ENCODE measurements around the gene DDX47.
"Not testable (repeated sequence)": the region's sequence is repeated elsewhere in the genome, so short reads cannot be mapped to it uniquely, and the experiment has no call there.

DDX47 gene

GRCh38 chr12:12820376-12820775 lies 7.2 kb downstream of the DDX47 start:
- DNase-seq: not testable (repeated sequence)

DNA sequence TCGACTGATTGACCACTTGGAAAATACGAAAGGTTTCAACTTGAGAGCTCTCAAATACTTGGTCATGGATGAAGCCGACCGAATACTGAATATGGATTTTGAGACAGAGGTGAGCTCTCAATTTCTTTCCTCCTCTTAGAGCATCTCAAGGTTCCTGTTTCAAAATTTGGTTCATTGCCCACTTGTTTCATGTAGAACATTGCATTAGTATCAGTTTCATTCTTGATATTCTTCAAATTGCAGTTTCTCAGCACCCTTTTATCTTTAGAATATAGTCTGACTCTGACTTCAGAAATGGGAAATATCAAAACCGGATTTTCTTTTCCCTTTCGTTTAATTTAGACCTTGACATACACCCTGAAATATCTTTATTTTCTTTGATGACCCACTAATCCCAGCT lies 8.8 kb downstream of the DDX47 start:
- DNase-seq: no peak

DNA sequence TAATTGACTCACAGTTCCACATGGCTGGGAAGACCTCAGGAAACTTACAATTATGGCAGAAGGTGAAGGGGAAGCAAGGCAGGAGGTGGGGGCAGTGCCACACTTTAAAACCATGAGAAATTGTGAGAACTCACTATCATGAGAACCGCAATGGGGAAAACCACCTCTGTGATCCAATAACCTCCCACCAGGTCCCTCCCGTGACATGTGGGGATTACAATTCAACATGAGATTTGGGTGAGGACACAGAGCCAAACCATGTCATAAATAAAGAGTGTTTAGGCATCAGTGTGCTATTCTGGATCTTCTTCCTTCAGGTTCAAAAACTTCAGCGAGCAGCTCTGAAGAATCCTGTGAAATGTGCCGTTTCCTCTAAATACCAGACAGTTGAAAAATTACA lies 9.7 kb downstream of the DDX47 start:
- no peak for DNase-seq

GRCh38 chr12:12823300-12823699 lies 10.2 kb downstream of the DDX47 start:
- no peak for DNase-seq

- DNase-seq: no peak
Observed at GRCh38 chr12:12823811-12824210, 10.7 kb downstream of the DDX47 start.

GRCh38 chr12:12835378-12836146 lies 22.4 kb downstream of the DDX47 start:
- DNase-seq: no peak

- no peak for DNase-seq
Observed at GRCh38 chr12:12836571-12836970, 23.4 kb downstream of the DDX47 start.

- DNase-seq: peak in 6 of 58 donors; percentile 0 to 18 (median 2)
Observed at GRCh38 chr12:12837025-12837812, 24.1 kb downstream of the DDX47 start.

GRCh38 chr12:12837813-12838153 lies 24.6 kb downstream of the DDX47 start:
- DNase-seq: no peak

DNA sequence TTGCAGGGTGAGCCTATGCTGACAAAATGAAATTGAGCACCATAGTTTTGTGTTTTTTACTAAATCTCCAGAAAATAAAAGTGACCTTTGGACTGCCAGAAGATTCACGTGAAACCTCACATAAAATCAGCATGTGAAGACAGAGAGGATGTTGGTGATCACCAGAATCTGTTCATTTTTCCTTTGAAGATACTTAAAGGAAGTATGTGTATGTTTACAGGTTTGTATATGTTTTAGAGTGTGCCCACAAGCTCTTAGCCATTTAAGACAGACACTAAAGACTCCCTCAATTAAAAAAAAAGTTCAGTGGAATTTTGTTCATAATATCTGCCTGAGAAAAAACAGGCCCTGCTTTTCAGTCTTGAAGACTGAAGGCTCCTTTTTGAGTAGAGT lies 25.9 kb downstream of the DDX47 start:
- DNase-seq: no peak

DNA sequence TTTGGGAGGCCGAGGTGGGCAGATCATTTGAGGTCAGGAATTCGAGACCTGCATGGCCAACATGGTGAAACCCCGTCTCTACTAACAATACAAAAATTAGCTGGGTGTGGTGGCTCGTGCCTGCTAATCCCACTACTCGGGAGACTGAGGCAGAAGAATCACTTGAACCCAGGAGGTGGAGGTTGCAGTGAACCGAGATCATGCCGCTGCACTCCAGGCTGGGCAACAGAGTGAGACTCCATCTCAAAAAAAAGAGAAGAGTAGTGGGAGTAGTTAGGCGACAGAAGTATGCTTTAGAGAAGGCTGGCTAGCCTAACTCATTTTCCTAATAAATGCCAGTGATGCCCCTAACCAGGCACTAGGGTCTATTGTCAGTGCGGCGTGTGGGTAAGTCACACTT lies 26.3 kb downstream of the DDX47 start:
- not testable (repeated sequence) for DNase-seq

DNA sequence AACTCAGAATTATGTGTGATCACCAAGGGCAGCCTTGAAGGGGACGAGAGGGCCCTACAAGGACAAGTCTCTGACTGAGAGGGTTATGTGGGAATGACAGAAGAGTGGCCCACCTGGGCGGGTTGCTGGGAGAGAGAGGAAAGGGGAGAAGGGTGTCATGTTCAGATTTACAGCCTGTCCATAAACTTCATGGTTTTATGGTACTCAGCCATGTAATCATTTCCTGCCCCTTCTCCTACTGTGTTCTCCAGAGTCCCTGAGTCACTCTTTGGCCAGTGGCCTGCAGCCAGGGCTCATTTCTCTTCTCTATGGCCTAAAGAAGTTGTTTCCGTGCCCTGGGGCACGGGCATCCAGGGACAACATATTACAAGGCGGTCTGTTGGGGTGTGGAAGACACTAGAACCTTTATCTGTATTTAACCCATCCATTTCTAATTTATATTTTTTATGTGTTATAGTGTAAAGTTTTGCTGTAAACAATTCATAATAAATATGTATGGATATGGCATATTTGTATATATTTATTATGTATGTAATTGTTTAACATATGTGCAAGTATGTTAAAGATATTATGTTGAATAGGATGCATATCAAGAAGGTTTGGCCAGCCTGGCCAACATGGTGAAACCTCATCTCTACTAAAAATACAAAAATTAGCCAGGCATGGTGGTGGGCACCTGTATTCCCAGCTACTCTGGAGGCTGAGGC lies 26.9 kb downstream of the DDX47 start:
- no peak for DNase-seq

GRCh38 chr12:12840580-12840899 lies 27.4 kb downstream of the DDX47 start:
- DNase-seq: no peak

- DNase-seq: not testable (repeated sequence)
Observed at GRCh38 chr12:12841428-12841827, 28.3 kb downstream of the DDX47 start.

DNA sequence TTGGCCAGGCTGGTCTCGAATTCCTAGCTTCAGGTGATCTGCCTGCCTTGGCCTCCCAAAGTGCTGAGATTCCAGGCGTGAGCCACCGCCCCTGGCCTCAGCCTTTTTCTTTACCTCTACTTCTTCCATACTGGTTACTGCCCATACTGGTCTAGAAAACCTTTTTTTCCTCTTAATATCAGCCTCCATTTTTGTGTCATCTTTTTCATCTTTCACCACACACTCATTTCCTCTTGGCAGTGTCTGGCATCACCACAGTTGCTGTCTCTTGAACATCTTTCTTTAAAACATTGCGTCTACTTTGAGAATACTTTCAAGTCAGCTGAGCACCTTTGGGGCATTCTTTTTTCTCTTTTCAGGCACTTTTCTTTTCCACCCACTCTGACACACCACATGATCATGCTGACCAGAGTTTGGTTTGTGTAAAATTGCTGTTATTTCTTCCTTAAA lies 32.7 kb downstream of the DDX47 start:
- DNase-seq: no peak

GRCh38 chr12:12846780-12847179 lies 33.6 kb downstream of the DDX47 start:
- not testable (repeated sequence) for DNase-seq

- no peak for DNase-seq
Observed at GRCh38 chr12:12853435-12853834, 40.3 kb downstream of the DDX47 start.

GRCh38 chr12:12859690-12860089 lies 46.5 kb downstream of the DDX47 start:
- no peak for DNase-seq

DNA sequence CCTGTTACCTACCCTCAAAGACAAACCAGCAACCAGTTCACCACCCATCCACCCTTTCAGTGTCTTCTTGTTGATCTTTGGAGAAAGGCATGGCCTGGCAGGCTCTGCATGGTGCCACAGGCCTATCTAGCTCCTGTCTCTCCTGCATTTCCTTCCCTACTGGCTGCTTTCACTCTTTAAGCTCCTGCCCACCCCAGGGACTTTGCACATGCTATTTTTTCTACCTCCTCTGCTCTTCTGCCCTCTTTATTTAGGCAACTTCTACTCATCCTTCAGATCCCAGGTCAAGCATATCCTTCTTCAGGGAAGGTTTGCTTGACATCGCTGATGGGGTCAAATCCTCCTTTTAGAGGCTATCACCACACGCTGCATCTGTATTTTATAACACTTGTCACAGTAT lies 51.1 kb downstream of the DDX47 start:
- no peak for DNase-seq

DNA sequence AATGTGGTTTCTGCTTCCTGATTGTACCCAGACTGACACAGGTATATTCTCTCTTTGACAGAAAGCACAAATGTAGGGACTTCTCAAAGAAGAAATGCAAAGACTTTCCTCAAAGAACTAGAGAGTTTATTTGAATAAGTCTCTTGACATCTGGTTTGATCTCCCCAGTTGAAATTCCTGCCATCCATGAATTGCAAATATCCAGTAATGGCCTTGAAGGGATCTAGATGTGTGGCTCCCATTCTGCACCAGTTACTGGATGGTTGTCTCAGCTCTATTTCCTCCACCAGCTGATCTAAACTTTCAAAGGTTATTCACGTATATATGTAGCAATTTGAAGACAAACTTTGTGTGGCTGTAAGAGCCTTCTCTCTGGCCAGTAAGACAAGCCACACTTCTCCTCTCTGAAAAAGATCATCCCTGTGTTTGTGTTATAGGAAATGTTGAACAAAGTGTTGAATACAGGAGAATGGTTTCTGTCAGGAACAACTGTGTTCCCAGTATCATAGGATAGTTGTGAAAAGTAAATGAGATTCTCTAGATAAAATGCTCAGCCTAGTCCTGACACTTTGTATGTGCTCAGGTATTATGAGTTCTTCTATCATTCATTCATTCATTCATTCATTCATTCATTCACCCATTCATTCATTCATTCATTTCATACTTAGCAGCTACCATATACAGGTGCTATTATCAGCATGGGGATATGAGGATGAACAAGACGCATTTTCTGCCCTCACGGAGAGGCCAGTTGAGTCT lies 55.5 kb downstream of the DDX47 start:
- DNase-seq: no peak

GRCh38 chr12:12870465-12870864 lies 57.3 kb downstream of the DDX47 start:
- no peak for DNase-seq

Measured in anterior cingulate cortex (tissue), 58 donors.